ENCODE data around the gene TAF11.
"Not testable (repeated sequence)": the region's sequence is repeated elsewhere in the genome, so short reads cannot be mapped to it uniquely, and the experiment has no call there.

The TAF11 gene

DNA sequence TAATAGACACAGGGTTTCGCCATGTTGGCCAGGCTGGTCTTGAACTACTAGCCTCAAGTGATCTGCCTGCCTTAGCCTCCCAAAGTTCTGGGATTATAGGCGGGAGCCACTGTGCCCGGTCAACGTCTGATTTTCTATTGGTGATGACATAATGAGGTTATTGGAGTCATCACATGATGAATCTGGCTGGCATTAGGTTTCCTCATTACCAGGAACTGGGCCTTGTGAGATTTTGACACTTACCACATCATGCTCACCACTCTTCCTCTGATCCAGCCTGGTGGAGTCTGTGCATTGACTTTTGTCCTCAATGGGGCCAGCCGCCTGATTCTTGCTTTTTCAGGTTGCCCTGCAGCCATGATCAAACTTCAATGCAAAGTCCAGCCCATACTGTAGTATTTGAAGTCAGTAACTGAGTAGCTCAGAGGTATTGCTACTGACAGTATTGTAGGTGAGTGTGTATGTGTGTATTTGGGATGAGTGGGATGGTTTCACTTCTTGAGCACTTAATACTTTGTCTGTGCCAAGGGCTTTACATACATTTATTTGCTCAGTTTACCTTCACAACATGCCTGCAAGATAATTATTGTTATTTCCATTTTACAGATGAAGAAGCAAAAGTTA, 17.3 kb upstream of the TAF11 start:
- no peak for DNase-seq (ENCODE audit: low read depth, low spot score)

DNA sequence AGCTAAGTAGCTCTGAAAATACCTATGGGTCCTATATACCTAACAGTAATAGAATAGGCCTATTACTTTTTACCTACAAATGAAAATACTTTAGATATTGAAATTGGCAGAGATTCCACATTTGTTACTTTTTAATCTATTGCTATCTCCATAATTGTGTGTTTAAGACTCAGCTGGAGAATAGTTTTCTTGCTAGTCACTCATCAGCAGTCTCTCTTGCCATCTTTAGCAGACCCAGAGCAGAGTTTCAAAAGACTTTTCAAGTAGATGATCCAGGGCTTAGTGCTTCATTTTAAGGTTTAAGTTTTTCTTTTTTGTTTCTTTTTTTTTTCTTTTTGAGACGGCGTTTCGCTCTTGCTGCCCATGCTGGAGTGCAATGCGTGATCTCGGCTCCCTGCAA, 14.1 kb upstream of the TAF11 start:
- DNase-seq (ENCODE audit: low read depth, low spot score): no peak

DNA sequence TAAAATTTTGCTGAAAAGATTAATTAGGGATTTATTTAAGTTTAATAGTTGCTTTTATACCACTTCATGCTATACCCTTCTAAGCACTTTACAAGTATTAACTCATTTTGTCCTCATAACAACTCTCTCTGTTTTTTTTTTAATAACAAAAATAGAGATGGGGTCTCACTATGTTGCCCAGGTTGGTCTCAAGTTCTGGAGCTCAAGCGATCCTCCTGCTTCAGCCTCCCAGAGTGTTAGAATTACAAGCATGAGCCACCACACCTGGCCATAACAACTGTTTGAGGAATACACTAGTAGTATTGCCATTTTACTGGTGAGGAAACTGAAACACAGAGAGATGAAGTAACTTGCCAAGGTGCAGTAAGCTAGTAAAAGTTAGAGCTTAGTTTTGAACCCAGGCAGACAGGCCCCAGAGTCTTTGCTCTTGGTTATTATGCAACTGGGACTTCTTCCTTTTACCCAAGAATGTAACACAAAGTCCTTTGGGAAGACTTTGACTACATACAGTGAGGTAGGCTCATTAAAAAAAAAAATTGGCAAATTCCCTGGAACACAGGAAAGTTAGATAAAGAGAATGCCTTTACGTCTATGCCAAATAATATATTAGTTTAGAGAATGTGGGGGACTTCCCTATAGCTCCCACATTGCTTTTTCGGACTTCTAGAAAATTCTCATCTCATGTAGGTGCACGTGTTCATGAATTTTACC, 12.6 kb upstream of the TAF11 start:
- no peak for DNase-seq (ENCODE audit: low read depth, low spot score)

DNA sequence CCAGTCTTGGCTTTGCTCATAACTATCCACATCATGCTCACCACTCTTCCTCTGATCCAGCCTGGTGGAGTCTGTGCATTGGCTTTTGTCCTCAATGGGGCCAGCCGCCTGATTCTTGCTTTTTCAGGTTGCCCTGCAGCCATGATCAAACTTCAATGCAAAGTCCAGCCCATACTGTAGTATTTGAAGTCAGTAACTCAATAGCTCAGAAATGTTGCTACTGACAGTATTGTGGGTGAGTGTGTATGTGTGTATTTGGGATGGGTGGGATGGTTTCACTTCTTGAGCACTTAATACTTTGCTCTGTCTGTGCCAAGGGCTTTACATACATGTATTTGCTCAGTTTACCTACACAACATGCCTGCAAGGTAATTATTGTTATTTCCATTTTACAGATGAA, 11.9 kb upstream of the TAF11 start:
- DNase-seq (ENCODE audit: low read depth, low spot score): not testable (repeated sequence)

DNA sequence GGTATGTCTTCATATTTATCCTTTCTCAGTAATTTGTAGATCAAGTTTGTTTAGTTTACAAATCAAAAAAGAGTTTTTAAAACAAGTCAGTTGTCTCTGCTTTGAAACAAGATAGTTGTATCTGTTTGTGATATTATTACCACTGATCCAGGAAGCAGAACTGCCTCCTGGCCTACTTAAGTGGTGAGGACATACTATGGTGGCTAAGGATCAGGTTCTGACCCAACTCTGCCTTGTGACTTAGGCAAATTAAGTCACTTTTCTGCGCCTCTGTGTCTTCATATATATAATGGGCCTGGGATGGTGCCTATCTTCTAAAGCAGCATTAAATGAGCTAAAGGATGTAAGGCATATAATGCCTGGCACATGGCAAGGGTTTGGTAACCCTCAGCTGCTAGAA, 9.9 kb upstream of the TAF11 start:
- no peak for DNase-seq (ENCODE audit: low read depth, low spot score)

DNA sequence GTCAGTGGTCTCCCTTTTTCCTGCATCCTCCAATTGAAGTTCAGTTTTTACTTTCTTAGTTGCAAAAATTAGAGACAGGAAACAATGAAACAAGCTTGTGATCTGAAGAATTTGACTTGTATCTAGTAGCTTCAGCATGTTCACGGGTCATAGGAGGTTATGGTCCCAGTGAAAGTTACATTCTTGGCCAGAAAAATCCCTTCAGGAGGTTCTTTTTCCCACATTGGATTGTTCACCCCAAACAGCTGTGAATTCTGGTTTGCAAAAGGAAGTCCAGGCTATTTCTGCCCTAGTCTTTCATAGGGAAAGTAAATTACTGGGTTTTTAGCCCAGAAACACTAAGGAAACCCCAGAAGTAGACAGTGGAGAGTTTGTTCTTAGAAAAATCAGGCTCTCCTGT, 9.3 kb upstream of the TAF11 start:
- no peak for DNase-seq (ENCODE audit: low read depth, low spot score)

DNA sequence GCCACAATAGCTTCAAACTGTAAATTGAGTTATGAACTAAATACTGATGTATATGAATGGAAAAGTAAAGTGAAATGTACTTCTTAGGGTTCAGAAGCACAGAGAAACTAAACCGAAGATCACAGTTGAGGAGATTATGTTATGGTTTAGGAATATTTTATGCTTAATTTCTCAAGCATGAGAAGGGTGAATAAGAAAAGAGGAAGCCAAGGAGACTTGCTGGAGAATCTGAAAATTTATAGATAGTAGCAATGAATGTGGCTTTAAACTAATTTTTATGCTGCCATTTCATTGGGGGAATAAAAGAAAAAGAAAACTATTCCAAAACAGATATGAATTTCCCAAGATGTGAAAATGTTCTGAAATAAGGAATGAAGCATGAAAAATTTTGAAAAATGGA, 6.9 kb upstream of the TAF11 start:
- DNase-seq (ENCODE audit: low read depth, low spot score): no peak

DNA sequence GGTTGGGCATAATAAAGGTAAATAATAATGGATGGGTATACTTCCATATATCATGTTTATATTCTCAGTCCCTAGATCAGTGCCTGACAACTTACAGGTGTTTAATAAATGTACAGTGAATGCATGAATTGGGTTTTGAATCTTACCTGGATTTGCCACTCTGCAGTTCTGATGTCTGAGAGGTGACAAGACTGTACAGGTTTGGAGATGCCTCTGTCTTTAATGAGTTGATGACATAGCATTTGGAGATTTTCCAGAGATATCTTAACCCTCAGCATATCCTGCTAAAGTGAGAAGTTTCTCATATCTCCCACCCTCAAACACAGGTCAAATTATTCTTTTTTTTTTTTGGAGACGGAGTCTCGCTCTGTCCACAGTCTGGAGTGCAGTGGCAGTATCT, 3.5 kb upstream of the TAF11 start:
- DNase-seq (ENCODE audit: low read depth, low spot score): no peak

DNA sequence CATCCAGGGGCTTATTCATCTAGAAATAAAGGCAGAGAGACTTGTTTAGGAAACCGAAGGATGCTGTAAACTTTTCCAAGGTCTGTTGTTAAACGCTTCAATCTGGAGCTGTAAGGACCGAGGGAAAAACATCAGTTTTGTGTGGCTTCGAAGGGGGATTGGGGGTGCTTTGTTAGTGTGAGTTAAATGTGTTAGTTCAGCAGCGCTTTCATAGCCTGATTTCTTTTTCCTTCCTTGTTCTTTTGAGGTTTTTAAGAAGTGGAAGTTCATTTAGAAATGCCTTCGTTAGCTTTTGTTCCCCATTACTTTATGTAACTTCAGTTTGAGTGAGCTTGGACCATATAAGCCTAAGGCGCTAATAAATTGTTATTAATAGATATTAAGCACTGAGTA, 2.7 kb upstream of the TAF11 start:
- no peak for DNase-seq (ENCODE audit: low read depth, low spot score)

DNA sequence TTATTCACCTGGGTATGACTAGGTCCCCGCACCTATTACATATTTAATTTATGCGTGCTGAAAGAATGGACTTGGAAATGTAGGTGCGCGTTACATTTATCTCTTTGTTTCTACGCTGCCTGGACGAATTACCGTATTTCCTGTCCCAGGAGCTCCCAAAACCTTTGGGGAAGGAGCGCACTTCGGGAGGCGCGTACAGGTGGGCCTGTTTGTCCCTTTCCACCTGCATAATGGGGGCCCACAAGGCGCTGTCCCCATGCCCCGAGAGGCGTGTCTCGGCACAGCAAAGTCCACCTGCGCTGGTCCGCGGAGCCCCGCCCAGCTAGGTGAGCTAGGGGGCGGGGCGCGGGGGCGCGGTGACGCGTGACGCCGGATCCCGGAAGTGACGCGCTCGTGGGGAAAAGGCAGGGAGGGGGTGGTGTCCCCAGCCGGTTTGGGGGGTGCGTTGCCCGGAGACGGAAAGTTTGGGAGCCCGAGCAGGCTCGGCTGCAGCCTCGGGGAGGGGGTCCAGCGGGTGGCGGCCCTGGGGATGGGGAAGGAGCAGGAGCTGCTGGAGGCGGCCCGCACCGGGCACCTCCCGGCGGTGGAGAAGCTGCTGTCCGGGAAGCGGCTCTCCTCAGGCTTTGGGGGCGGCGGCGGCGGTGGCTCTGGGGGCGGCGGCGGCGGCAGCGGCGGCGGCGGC, 1.2 kb upstream of the TAF11 start, which contains the start of gene ANKS1A:
TSS of gene ANKS1A (plus strand) at position 382 of the 682 bp plus-strand sequence. CDS start at position 530, 148 bp downstream.
- DNase-seq (ENCODE audit: low read depth, low spot score): peak; percentile 88

DNA sequence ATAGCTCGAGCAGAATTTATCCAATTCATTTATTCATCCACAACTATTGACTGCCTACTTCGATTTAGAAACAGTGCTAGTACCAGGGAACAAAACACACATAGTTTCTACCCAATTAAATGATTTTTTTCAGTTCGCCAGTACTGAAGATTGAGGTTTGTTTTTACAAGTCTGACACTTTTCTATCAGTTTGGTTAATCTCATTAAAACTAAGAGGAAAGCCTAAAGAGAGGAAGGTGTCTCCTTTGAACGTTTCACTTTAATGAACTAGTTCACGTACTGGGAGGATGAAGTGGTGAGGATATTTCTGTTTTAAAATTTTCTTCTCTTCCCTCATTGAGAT, 643 bp upstream of the TAF11 start:
- no peak for DNase-seq (ENCODE audit: low read depth, low spot score)

DNA sequence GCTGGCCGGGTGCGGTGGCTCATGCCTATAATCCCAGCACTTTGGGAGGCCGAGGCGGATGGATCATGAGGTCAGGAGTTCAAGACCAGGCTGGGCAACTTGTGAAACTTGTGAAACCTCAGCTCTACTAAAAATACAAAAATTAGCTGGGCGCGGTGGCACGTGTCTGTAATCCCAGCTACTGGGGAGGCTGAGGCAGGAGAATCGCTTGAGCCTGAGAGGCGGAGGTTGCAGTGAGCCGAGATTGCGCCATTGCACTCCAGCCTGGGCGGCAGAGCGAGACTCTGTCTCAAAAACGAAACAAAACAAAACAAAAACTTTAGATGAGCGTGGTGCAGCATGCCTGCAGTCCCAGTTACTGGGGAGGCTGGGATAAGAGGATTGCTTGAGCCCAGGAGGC, 2.0 kb downstream of the TAF11 start:
- not testable (repeated sequence) for DNase-seq (ENCODE audit: low read depth, low spot score)

DNA sequence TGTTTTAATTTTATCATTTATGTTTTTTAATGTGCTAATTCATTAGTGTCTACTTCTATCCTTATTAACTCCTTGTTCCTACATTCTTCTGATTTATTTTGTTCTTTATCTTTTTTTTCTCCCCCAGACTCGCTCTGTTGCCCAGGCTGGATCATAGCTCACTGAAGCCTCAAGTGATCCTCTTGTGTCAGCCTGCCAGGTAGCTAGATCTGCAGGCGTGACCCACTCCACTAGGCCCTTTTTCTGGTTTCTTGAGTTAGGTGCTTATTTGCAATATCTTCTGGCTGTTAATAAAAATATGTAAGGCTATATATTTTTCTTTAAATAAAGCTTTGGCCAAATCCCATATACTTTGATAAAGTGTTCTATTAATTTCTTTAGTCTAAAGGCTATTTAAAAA, 2.8 kb downstream of the TAF11 start:
- no peak for DNase-seq (ENCODE audit: low read depth, low spot score)

DNA sequence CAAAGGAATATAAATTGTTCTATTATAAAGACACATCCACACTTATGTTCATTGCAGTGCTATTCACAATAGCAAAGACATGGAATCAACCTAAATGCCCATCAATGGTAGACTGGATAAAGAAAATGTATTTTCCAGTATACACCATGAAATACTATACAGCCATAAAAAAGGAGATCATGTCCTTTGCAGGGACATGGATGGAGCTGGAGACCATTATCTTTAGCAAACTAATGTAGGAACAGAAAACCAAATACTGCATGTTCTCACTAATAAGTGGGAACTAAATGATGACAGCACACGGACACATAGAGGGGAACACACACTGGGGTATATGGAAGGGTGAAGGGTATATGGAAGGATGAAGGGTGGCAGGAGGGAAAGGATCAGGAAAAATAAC, 3.8 kb downstream of the TAF11 start:
- DNase-seq (ENCODE audit: low read depth, low spot score): not testable (repeated sequence)

DNA sequence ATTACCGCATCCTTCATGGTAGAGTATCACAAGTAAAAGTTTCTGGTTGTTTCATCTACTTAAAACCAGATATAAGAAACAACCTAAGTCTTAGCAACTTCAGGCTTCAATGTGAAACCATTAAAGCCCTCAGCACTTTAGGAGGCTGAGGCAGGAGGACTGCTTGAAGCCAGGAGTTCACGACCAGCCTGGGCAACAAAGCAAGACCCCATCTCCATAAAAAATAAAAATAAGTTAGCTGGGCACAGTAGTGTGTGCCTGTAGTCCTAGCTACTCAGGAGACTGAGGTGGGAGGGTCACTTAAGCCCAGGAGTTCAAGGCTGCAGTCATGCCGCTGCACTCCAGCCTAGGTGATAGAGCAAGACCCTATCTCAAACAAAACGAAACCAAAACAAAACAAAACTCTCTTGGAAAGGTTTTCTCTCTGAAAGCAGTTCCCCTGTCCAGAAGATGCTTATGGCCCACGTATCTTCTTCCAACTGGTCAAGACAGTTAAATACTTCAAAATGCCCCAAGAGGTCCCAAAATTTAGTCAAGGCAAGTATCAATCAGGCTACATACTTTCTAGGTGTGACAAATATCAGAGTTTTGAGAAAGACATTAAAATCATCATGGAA, 9.9 kb downstream of the TAF11 start:
- no peak for DNase-seq (ENCODE audit: low read depth, low spot score)

DNA sequence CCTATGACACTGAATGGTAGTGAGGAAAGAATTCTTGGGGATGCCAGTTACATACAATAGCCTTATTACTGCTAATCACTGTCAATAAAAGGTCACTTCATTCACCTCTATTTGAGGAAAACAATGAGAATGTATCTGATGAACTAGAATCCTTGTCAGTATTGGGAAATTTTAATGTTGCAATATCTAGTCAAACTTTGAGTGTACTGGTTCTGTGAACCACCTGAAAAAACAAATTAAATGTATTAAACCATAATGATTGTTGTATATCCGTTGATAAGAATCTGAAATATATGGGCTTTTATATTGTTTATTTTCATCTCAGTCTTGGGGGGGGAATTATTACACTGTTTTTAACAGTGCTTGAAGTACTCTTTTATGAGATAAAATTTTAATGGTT, 10.6 kb downstream of the TAF11 start:
- no peak for DNase-seq (ENCODE audit: low read depth, low spot score)

DNA sequence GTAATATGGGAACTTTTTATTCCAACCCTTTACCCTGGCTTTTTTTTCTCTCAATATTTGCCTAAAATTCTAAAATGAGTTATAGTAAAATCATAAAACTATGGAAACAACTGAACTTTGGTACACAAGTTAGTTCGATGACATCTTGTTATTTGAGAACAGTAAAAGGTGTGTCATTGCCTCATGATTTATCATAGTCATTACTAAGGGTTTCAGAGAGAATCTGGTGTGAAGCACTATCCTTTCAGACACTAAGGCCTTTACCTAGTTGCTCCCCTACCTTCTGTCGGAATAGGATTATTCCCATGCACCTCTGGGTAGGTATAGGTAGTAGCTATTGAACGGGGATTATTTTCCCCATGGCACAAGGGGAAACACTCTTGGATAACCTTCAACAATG, 11.4 kb downstream of the TAF11 start:
- DNase-seq (ENCODE audit: low read depth, low spot score): no peak

DNA sequence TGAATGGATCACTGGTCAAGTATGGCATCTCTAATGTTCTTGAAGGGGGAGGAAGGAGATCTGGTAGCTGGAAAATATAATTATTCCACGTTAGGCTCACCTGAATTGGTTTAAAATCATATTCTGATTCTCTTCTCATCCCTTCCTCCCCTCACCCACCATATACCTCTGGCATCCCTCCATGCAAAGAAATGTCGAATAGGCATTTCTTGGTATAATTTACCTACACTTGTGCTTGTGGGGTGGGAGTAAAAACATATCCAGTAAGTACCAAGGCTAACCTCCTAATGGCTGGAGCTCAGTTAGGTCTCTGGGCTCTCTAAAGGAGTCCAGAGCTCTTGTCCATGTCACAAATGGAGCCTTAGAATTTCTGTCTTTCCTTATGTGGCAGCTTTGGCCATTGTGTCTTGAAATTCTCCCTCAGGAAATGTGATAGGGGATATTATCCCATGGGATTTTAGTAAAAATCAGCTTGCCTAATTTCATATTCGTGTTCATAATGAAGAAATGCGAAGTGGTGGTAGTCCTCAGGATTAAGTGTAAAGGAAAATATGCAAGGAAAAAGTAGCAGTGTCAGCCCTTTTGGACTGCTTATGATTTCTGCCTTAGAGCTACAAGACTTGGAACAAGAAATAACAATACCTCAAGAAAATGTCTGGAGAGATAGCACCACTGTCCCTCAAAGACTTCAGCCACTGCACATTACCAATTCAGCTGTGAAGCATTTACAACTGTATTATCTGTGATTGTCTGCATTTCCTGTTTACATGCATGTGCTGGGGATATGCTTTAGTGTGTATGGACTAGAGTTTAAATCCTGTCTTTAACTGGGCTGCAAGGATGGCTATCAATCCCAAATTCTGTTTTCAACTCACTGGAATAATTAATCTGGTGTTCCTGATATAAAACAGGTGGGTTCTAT, 12.3 kb downstream of the TAF11 start:
- no peak for DNase-seq (ENCODE audit: low read depth, low spot score)

DNA sequence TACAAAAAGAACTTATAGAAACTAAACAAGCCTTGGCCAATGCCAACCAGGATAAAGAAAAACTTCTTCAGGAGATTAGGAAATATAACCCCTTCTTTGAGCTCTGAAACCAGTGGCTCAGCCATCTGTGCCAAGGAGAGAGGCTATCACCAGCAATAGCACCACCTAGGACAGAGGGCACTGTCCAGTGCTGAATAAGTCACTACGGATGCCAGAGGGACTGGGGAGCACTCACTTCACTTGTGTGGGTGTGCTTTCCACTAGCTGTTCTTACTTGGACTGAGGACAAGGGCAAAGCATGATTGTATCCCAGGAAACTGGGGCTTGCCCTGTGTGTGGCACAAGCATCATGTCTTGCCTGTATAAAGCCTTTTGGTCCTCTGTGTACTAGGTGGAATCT, 15.5 kb downstream of the TAF11 start:
- no peak for DNase-seq (ENCODE audit: low read depth, low spot score)

DNA sequence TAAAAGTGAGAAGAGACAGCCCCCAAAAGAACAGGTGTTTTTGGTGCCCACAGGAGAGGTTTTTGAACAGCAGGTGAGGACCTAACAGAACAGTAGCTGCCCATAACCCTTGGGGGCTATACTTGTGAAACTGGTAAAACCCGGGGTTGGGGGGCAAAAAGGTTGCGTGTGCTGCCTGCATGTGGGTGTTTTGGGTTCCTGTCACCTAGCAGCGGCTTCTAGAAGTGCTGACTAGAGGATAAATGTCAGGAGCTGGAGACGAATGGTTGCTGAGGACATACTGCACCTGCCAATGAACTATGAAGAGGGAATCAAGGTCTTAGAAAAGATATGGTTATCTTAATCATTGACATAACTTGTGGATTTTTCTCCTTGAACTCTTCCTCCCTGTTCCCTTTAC, 16.0 kb downstream of the TAF11 start:
- DNase-seq (ENCODE audit: low read depth, low spot score): no peak

DNA sequence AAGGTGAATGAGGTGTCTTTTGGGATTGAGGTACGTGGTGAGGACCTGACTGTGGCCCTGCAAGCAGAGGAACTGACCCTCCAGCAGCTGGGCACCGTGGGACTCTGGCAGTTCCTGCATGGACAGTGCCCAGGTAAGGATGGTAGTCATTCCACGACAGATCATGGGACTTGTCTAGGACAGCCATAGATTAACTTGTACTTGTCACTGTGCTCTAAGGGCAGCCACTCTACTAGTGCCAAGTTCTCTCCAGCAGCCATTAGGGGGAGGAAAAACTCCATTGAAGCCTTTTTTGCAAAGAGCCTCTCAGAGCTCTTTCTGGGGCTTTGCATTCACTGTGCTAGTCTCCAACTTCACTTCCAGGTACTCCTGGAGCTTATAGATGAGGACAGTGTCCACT, 20.4 kb downstream of the TAF11 start:
- DNase-seq (ENCODE audit: low read depth, low spot score): no peak

DNA sequence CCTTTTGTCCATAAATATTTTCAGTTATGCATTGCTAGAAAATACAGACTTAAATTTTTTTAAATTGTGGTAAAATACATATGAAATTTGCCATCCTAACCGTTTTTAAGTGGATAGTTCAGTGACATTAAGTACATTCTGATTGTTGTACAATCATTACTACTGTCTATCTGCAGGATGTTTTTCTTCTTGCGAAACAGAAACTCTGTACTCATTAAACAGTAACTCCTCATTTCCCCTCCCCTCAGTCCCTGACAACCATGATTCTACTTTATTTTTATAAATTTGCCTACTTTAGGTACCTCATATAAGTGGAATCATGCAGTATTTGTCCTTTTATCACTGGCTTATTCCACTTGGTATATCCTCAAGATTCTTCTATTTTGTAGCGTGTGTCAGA, 21.3 kb downstream of the TAF11 start:
- no peak for DNase-seq (ENCODE audit: low read depth, low spot score)
